GM19463 (cell line): ENCODE data around the gene UMPS.

Experiments
- ATAC-seq: cut with Tn5 transposase; IDR thresholded peaks from one replicate; pipeline ENCODE4 v1.9.1; 2021; ENCODE audit warnings: mild to moderate bottlenecking, moderate library complexity; ENCODE audit not compliant: unreplicated experiment

UMPS gene

DNA sequence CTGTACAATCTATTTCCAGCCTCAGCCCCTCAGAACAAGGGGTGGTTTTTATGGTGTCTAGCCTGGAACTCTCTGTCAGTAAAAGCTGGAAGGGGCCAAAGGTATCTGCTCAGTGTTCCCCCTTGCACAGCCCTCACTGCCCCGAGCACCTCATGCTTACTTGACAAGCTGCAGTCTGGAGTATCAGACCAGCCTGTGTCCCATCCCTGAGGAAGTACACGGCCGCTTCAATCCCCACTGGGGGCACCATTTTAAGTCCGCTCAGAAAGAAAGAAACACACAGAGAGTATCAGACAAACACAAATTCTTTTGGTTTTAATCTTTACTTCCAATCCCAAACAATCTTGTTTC lies 32.4 kb downstream of the UMPS start:
- ATAC-seq: no peak

DNA sequence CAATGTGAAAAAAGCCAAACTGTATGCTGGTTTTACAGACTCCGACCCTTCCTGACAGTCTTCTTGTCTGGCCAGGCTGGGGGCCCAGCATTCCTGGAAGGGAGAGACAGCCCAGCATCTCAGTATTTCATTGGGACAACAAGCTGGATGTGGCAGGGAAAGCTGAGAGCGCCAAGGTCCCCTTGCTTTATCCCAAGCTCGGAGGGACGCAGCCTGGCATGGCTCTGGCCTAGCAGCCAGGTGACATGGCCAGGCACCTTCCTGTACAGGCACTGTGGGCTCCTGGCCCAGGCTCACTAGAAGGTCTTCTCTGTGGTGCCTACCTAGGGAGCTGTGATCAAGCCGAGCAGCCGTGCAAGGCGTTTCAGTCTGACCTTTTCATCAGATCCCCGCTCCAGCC lies 33.0 kb downstream of the UMPS start:
- ATAC-seq: no peak

DNA sequence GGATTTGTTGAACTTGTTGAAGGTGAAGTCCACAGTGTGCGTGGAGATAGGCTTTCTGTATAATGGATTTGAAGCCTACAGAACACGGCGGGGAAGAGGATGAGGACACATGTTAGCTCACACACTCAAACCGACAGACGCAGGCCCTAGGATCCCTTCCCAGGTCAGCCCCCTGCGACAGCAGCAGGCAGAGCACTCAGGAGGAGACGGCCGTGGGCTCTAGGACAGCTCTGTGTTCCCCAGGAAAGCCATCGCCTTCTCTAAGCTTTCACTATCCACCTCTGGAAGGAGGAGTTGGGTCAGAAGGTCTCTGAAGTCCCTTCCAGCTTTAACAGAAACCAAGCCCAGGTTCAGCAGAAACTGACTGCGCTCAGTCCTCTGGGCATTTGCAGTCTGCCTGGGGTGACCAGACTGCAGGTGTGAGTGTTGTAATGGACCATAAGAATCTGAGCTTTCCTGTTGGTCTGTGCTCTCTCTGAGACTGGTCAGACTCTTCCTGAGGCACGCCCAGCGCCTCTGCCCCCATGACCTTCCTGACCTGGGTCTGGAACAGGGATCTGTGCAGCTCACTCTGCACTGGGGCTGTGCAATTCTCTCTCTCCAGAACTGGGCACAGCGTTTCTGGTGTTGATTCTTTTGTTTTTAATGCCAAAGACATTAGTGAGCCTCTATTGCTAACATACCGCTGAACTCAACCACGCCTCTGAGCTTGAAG lies 33.5 kb downstream of the UMPS start:
- ATAC-seq: no peak

DNA sequence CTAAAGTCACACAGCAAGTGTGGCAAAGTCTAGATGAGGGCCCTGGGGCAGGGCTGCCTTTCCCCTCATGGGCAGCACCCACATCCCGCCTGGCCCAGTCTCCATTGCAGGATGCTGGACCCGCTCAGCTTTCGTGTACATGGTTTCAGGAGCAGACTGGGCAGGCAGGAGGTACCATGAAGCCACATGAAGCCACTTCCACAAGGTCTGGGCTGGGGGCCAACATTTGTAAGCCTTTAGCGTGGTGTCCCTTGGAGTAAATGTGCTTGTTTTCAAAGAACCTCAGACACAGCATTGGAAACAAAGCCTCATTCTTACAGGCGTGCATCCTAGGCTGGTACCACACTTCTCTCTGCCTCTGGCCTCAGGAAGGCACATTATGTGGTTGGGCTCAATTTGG lies 34.5 kb downstream of the UMPS start:
- ATAC-seq: no peak

DNA sequence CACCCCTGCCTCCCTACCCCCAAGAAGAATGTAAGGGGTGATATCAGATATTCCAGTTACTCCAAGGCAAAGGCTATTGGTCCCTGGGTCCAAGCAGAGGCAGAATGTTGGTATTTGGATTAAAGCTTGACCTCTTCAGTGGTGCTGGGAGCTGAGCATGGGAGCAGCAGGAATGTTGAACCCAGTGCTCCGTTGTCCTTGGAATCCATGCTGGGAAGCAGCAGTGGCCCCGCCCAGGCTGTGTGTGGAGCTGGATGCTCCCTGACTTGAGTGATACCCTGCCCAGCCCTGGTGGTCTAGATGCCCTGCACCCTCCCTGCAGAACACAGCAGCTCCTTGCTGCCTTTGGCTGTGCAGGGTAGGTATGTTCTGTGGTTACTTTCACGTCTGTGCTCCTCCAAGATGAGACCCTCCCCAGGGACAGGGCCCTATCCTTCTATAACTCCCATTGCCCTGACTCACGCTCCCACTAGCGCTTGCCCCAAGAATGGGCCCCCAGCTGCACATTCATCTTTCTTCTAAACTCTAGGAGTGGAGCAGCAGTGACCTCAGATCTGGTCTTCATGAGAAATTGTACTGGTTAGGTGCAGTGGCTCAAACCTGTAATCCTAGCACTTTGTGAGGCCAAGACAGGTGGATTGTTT lies 35.1 kb downstream of the UMPS start:
- no peak for ATAC-seq

DNA sequence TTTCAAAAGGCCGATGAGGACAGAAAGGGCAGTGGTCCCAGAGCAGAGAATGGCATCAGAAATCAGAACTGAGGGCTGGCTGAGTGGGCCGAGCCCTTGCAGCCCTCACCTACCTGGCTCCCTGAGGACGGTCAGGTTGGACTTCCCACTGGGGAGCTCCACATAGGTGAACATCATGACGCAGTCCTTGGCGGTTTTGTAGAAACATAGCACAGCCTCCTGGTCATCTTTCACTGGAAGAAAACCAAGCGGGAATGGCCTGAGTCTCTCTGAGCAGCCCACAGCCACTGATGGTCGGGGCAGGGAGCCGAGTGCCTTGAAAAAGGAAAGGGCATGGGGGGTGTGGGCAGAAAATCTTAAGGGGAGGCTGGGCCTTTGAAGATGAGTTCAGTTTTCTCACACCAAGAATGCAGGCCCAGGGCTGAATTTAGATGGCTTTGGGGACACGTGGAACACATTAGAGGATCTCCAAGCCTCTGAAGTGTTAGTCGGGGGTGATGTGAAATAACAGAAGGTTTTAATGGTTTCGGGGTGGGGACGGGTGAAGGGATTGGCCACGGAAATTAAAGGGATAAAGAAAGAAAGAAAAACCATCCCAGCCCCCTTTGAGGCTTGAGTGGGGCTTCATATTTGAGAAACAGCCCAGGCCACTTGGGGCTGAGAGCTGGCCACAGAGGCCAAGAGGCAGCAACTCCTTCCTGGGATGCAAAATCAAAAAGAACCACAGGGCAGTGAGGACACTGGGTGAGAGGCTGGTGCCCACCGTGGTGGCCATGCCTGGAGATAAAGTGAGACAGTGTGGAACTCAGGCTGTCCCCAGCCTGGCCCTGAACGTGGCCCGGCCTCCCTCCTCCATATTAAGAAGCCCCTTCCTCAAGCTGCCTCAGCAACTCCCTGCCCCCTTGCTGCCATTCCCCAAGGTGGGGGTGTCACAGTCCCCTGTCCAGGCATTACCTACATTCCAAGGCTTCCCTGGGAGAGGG lies 36.2 kb downstream of the UMPS start:
- no peak for ATAC-seq

DNA sequence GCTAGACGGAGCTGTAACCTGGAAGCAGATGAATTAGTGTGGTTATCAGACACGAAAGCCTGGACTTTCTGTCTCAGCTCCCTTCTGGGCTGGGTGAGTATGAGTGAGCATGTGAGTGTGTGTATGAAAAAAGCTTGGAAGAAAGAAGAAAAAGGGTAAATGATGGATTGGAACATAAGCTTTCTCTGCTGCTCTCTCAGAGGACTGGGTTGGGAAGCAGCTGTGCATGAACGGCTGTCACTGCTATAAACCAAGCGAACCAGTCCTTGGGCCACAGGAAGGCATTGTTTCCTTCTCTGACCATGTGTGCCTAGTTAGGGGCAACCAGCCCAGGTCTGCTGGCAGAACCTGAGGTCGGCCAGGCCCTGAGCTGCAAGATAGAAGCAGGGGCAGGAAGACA lies 37.0 kb downstream of the UMPS start:
- ATAC-seq: no peak

DNA sequence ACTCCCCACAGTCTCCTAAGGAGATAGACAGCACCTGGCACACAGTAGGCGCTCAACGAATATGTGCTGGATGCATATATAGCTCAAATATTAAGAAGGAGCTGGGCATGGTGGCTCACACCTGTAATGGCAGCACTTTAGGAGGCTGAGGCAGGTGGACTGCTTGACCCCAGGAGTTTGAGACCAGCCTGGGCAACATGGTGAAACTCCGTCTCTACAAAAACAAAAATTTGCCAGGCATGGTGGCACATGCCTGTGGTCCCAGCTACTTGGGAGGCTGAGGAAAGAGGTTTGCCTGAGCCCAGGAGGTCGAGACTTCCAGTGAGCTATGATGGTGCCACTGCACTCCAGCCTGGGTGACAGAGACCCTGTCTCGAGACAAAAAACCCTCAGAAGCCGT lies 37.4 kb downstream of the UMPS start:
- no peak for ATAC-seq

DNA sequence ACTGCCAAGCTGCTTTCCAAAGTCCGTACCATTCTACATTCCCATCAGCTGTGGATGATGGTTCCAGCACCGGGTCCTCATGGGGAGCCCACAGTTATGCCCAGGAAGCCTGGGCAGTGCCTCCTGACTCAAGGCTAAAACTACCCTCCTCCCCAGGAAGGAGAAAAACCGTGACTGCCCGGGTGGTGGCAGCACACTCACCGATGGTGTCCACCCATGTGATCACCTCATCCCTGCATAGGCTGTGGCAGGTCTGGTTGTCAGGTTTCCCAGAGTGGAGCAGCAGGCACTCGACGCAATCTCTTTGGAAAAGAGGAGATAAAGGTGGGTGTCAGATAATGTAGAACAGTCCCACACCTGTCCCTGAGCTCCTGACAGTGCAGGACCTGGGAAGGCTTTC lies 38.6 kb downstream of the UMPS start:
- ATAC-seq: peak; percentile 44

DNA sequence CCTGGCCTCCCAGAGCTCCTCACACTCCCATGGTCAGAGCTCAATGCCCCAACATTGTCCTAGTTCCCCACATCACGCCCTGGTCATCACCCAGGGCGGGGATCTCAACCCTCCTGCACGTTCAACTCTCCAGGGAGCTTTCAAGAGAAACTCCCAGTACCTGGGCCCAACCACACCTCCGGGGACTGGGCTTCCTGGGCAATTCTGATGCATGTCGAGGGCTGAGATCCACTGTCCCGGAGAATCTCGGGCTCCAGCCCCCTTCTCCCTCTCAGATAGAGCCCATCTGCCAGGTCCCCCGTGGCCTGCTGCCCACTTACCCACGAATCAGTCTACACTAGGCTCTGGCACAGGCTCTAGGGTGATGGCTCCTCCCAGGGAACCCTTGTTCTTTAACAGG lies 39.2 kb downstream of the UMPS start:
- no peak for ATAC-seq

DNA sequence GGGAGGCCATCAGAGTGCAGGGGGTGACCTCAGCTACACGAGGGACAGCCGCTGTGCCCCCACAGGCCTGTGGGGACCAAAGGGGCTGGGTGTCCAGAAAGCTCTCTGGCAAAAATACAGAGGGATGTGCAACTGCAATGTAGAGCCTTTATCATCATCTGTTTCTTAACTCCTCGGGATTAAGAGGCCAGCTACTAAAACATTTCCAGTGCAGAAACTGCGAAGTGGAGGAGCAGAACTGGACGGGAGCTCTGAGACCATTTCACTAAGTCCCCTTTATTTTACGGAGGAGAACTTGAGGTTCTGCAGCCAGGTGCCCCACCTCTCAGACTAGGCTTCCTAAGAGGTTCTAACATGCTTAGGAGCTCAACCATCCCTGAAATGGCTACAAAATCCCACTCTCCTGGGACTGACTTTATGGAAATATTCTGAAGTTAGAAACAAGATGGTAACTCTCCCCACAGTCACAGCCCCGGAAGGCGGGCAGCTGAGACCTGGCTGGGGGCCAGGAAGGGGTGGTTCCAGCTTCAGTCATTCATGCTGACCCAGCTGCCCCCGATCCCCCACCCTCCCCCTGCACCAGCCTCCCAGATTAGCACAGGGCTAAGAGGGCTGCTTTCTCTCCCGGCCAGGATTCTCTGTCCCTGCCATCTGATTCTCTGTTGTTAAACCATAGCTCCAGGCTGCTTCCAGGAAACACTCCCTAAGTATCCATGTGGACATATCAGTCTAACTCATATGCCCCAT lies 40.3 kb downstream of the UMPS start:
- ATAC-seq: no peak

DNA sequence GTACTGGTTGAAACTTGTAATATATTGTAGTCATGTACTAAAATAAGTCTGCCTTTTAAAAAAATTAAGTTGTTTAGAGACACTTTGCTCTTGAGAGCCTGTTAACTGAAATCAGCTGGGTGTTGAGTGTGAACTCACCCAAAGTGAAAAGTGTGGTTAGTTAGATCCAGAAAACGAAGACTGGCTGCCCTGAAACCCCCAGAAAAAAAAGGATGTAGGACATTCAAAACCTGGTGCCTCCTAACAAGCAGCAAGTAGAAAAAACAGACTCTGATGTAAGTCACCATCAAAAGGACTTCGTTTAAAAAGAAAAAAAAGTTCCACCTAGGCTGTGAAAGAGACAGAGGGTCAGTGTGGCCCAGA lies 40.8 kb downstream of the UMPS start:
- no peak for ATAC-seq

DNA sequence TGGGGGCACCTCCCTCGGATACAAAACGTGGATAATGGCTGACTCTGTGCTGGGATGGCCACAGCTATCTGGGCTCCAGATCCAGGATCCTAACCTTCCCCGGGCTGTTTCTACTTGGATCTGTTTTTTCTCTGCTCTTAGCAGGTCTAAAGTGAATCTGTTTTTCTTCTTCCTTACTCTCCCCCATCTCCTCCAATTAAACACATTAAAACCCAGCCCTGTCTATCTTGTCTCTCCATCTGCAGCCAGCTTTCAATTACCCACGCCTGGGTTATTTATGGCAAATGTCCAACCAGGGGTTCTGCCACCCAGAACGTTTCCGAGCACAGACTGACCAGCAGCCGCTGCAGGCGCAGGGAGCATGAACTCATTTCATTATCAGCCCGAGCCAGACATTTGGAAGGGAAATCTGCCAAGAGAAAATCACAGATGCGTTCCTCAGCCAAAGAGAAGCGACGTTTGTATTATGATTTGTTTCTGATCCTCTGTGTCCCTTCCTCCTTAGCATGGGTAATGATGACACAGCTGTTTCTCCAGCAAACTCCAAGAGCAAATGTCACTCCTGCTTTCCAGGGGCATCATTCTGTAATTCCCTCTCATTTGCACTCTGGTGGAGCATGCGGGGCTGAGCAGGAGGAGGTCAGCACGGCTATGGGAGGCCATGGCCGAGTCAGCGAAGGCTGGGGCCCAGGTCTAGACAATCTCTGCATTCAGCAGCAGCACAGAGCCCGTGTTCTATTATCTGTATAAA lies 42.0 kb downstream of the UMPS start:
- ATAC-seq: no peak

DNA sequence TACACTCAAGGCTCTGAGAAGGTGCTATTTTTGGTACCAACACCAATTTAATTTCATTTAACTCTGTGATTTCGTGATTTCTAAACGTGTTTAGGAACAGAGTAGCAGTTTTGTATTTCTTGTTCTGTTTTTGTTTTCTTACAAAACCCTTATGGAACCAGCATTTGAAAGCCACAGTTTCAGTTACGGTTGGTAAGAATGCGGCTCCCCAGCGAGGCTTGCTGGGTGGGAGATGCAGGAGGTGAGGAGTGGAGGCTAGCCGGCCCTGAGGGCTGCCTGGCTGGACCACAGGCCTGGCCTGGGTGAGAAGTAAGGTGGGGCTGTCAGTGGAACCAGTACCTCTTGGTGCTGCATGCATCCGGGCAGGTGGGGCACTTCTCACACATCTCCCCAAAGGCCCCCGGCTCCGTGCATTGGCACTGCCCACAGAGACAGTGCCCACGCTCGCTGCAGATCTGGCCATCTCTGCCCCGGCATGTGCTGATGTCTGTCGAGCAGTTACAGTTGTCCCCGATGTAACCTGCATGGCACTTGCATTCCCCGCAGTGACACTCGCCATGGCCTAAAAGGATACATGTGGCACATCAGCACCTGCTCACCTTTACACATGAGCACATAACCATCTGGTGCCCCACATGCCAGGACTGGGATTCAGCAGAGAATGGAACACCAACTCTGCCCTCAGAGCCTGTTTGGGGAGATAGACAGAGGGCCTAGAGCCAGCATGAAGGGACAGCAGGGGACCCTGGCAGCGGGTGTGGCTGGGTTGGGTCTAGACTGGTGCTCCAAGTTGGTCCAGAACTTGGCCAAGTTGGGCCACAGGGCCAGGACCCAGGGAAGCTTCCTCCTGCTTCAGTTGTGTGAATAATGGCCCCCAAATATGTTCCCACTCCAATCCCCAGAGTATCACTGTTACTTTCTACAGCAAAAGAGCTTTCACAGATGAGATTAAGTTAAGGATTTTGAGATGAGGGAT lies 43.4 kb downstream of the UMPS start:
- no peak for ATAC-seq

DNA sequence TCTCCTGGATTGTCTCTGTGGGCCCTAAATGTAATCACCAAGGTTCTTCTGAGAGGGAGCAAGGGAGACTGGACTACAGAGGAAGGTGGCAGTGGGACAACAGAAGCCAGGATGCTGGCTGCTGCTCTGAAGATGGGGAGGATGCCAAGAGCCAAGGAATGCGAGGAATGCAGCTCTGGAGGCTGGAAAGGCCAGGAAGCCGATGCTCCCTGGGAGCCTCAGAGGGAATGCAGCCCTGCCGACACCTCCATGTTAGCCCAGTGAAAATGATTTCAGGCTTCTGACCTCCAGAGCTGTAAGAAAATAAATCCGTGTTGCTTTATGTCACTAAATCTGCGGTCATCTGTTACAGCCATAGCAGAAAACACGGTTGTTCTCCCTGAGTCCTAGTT lies 44.1 kb downstream of the UMPS start:
- ATAC-seq: no peak

DNA sequence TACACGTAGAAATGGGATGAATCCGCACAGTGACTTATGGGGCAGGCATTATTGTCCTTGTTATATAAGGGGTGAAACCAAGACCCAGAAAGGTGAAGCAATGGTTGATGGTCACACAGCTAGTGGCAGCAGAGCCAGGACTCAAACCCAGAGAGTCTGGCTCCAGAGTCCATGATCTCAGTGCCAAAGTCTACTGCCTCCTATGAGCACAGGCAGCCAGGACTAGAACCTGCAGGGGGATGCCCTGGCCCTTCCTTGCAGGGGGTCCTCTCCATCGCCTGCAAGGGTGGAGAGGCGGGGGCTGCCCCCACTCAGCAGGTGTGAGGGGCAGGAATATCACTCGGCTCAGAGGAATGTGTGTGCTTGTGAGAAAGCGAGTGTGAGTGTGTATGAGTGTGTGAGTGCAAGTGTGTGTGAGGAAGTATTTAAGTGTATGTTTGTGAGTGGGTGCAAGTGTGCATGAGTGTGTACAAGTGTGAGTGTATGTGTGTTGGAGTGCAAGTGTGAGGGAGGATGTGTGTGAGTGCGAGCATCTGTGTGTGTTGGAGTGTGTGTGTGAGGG lies 44.7 kb downstream of the UMPS start:
- ATAC-seq: no peak

DNA sequence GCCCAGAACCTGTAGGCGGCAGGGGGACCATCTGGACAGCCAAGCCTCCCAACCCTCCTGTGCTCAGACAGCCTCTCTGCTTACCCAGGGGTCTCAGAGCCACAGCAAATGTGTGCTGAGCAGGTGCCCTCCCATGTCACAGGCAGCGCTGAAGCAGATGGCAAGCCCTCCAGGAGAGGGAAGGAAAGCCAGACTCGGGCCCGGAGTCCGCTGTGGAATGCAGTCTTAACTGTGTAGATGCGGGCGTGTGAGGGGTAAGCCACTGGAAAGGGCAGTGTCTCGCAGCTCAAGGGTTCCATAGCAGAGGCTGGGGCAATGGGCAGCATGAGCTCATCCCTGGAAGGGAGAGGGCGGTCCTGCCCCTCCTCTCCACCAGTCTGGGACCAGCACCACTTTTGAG lies 45.6 kb downstream of the UMPS start:
- ATAC-seq: no peak

DNA sequence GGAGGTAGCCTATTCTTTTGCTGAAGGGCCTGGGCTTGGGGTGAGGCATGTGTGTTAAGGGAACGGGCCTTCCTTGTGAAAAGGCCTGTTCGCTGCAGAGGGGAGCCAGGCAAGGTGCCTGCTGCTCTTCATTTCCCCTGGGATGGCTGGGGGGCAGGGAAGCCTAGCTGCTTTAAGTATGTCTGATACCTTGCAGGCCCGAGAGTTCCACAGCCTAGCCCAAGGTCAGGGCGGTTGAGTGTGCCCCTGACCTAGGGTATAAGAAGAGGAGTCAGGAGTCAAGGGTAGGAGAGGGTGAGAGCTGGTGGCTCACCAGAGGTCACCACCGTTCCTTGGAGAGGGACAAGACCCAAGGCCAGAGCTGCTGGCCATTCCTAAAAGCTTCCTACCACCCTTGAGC lies 46.6 kb downstream of the UMPS start:
- ATAC-seq: no peak
